GM10266 (cell line): Measurements from ENCODE around the gene NTNG2.
A peak's percentile ranks its signal among the peaks of the same experiment; 100 is the strongest.

Source experiments
- DNase-seq: peaks from one replicate; pipeline ENCODE4 v3.0.0; 2012; ENCODE audit errors: extremely low spot score
- CTCF ChIP-seq: IDR thresholded peaks from 2 replicates; pipeline ENCODE4 v1.5.1; 2012; ENCODE audit warnings: mild to moderate bottlenecking, low read depth; ENCODE audit not compliant: control insufficient read depth, insufficient read depth; ENCODE audit errors: missing control alignments

The NTNG2 gene

GRCh38 chr9:132231019-132231701 is 69.3 kb downstream of the NTNG2 start:
- TF ChIP-seq CTCF, result no peak

GRCh38 chr9:132232522-132232921 is 70.7 kb downstream of the NTNG2 start:
- no peak for TF ChIP-seq CTCF
- no peak for DNase-seq

More at GRCh38 chr9:132231019-132231701, 69.3 kb downstream of the NTNG2 start:
- DNase-seq, result no peak

- no peak for DNase-seq
- no peak for TF ChIP-seq CTCF
Observed at GRCh38 chr9:132233138-132233537, 71.3 kb downstream of the NTNG2 start.

GRCh38 chr9:132234535-132234934 is 72.7 kb downstream of the NTNG2 start:
- TF ChIP-seq CTCF, result no peak
- DNase-seq, result no peak

- TF ChIP-seq CTCF, result no peak
- DNase-seq, result no peak
Observed at GRCh38 chr9:132235125-132235524, 73.3 kb downstream of the NTNG2 start.

- TF ChIP-seq CTCF, result peak; percentile 99
- peak; percentile 84 for DNase-seq
Observed at GRCh38 chr9:132235894-132236661, 74.2 kb downstream of the NTNG2 start.
